T1000 (cell line): Measurements from ENCODE around the gene DPP4.

Source experiments
- DNase-seq: peaks from one replicate; lab custom pipeline; 2025; ENCODE audit warnings: mixed read lengths; lab: John Stamatoyannopoulos, UW

DPP4 gene

GRCh38 chr2:162073888-162074631 is at the start of gene DPP4:
DPP4 (minus strand) TSS chr2:162074215; CDS start chr2:162073981, 234 bp downstream.
- no peak for DNase-seq

DNA sequence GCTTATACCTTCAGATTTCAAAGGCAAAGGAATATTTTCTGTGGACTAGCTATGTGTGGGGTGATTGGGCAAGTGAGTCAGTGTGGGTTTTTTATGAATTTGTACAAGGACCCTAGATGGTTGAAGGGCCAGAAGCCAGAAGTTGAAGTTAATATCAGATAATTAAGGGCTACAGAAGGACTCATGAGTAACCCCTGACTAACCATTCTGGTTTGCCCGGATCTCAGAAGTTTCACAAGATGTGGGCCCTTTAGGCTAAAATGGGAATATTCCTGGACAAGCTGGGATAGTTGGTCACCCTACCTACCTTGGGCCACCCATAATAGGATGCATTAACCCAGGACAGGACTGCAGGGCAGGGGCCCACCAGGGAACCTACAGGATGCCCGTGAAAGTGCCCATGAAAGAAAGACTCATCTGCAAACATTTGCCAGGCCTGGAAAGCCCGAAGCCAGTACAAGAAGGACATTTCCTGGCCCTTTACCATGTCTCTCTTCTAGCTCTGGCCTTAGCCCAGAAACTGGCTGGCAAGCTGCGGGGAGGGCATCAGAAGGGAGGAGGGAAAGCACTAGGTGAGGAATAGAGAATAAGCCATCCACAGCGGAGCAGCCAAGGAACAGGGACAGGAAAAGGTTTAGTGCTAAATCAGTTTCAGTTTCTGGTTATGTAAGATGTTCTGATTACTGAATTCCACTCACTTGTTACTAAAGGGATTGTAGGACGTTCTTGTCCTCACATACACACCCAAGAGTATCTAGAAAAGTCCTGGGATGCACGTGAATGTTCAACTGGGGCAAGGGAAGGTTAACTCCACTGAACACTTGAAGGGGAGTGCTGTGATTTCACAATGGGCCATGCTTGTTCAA is 44.4 kb upstream of the DPP4 start:
- DNase-seq: peak; percentile 53

GRCh38 chr2:162116352-162116751 is 42.3 kb upstream of the DPP4 start:
- no peak for DNase-seq

GRCh38 chr2:162115076-162115475 is 41.1 kb upstream of the DPP4 start:
- no peak for DNase-seq

GRCh38 chr2:162114271-162114670 is 40.3 kb upstream of the DPP4 start:
- DNase-seq: no peak

DNA sequence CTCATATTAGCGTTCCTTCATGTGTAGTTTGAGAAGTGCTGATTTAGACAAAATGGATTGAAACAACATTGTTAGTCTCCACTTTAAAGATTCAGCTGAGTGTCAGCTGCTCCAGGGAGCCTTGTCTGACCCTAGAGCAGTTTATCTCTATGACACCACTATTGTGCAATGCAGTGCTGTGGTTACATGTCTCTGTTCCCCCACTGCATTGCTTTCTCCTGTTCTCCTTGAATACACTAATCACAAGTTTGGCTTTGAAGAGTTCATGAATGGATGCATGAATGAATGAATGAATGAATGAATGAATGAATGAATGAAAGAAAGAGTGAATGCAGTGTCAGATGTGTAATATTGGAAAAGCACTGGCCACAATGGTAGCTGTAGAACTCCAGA is 39.8 kb upstream of the DPP4 start:
- no peak for DNase-seq

- no peak for DNase-seq
Observed at GRCh38 chr2:162113088-162113775, 39.2 kb upstream of the DPP4 start.

DNA sequence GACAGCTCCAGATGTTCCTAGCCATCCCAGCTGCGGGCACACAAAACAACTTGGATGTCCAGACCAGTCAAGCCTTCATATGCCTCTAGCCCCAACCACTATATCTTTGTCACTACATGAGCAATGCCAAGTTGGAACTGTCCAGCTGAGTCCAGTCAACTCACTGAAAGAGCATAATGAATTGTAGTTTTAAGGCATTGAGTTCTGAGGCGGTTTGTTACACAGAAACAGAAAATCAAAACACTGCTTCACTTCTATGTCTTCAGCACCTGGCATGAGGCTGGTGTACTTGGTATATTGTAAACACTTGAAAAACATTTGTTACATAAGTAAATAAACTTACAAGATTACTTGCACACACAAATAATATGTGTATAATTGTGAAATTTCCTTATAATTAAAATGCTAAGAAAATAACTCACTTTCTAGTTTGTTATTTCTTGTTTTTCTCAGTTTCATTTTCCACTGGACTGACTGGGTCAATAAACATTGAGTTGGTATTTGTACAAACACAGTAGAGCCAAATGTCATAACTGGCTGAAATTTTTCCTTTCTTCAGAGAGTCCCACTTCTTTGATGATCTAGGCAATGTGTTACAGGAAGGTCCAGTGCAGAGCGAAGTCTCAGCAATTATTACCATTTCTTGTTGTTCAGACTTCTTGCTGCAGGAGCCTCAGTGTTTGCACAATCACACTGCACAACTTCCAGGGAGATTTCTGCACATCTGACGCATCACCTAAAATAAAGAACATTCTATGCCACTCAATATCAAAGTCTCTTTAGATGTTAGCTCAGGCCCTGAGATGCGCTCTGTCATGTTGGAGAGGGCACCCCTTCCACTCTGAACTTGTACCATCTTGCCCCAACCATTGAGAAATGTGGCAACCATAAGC is 38.2 kb upstream of the DPP4 start:
- no peak for DNase-seq

GRCh38 chr2:162107361-162107901 is 33.4 kb upstream of the DPP4 start:
- no peak for DNase-seq

DNA sequence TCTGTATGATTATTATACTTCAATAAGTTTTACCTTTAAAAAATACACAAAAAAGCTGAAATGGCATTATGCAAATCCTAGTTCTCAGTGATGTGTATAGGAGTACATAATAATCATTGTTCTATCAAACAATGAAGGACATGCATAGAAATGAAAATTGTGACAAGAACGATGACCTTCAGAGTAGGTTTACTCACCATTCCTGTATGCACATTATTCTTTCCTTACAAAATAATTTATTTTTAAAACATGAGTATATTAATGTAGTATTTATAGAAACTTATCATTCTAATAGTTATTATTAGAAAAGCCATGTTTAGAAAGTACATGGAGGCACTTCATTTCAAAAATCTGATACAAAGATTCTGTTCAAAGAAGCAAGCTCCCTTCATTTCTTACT is 32.7 kb upstream of the DPP4 start:
- no peak for DNase-seq

GRCh38 chr2:162106146-162106551 is 32.1 kb upstream of the DPP4 start:
- DNase-seq: no peak

- DNase-seq: no peak
Observed at GRCh38 chr2:162103443-162104009, 29.5 kb upstream of the DPP4 start.

- DNase-seq: no peak
Observed at GRCh38 chr2:162100579-162100978, 26.6 kb upstream of the DPP4 start.

GRCh38 chr2:162099836-162100235 is 25.8 kb upstream of the DPP4 start:
- DNase-seq: no peak

DNA sequence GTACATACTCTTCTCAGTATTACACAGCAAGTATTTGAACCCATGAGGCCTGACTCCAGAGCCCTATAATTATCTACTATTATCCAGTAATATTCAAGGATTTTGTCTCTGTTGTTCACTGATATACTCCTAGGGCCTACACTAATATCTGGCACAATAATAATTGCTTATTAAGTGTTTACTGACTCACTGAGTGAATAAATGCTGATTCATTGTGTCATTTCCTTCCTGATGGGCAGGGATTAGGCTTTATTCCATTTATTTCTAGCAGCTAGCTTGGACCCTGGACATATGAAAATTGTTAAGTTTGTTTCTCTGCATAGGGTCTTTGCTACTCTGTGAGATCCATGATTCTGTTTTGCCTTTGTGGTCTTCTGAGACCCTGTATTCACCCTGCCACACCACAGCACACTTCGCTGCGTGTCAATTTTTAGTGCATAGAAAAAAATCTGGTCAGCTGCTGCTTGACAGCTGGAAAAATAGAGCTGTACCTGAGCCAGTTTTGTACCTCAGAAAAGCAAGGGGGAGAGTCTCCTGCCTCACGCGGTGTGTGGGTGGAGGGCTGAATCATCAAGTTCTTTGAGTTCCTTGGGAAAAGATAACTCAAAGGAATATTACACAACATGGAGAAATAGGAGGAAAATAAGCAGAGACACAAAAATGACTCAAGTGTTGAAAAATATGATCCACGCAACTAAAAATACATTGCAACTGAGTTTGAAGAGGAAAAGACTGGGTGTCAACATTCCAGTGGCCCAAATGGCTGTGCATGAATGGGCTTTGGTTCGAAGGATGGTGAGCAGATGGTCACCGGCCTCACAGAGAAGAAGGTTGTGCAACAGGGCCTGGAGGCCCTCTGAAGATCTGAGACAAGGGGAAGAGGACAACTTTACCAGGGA is 18.9 kb upstream of the DPP4 start:
- no peak for DNase-seq

- no peak for DNase-seq
Observed at GRCh38 chr2:162092008-162092390, 18.0 kb upstream of the DPP4 start.

GRCh38 chr2:162091325-162092007 is 17.5 kb upstream of the DPP4 start:
- no peak for DNase-seq

GRCh38 chr2:162090109-162090508 is 16.1 kb upstream of the DPP4 start:
- DNase-seq: no peak

GRCh38 chr2:162086904-162087303 is 12.9 kb upstream of the DPP4 start:
- DNase-seq: no peak
